IMR-90 (cell line): ENCODE data around the gene QSOX2. TPM values are rescaled to one million over a fixed set of nuclear protein-coding genes. Genes with fewer than 3 reads are reported as not detected.

Source experiments
- ATAC-seq: fragments of 200-7000 bp; cut with Tn5 transposase; 2 replicates; pipeline ENCODE4 v1.9.1; 2020; ENCODE audit warnings: low read depth, mild to moderate bottlenecking, moderate library complexity
- BruUV-seq: library from RNA; stranded (reverse); fragments of 400-500 nt; replicated peaks from 2 replicates; lab custom pipeline; 2021; lab: Mats Ljungman, UMichigan
- CTCF ChIA-PET: fragments of 300-600 bp; formaldehyde crosslinking; extraction: SDS; loops from one replicate; lab custom pipeline; 2021; ENCODE audit warnings: antibody characterized with exemption; lab: Yijun Ruan, JAX
- POLR2A ChIA-PET: fragments of 300-600 bp; sonication (Branson Sonifier 250); formaldehyde crosslinking; loops from one replicate; lab custom pipeline; 2022; ENCODE audit warnings: antibody characterized with exemption; ENCODE audit not compliant: unreplicated experiment; lab: Charles Lee
- DNase-seq: peaks from one replicate; pipeline ENCODE4 v3.0.0; 2013
- H2AFZ ChIP-seq: replicated peaks from 2 replicates; pipeline ENCODE3; 2013; ENCODE audit warnings: low read length, mild to moderate bottlenecking; ENCODE audit not compliant: poor library complexity
- H2AK5ac ChIP-seq: 2 replicates; pipeline ENCODE4 v1.6.1; 2013; ENCODE audit warnings: low read depth, low read length, inconsistent platforms
- H2AK9ac ChIP-seq: replicated peaks from 2 replicates; pipeline ENCODE3; 2013; ENCODE audit warnings: mild to moderate bottlenecking, low read depth, low read length, moderate library complexity; ENCODE audit not compliant: poor library complexity
- H2BK120ac ChIP-seq: 2 replicates; pipeline ENCODE4 v1.6.1; 2013; ENCODE audit warnings: low read depth, low read length, inconsistent platforms
- H2BK15ac ChIP-seq: 3 replicates; pipeline ENCODE4 v1.6.1; 2013; ENCODE audit warnings: low read depth, low read length, inconsistent platforms
- H2BK20ac ChIP-seq: 2 replicates; pipeline ENCODE4 v1.6.1; 2013; ENCODE audit warnings: low read depth, mild to moderate bottlenecking, inconsistent platforms, low read length, moderate library complexity
- H2BK5ac ChIP-seq: 2 replicates; pipeline ENCODE4 v1.6.1; 2013; ENCODE audit warnings: mild to moderate bottlenecking, low read depth, low read length, inconsistent platforms; ENCODE audit not compliant: poor library complexity, severe bottlenecking
- H3K14ac ChIP-seq: replicated peaks from 2 replicates; pipeline ENCODE4 v1.6.1; 2013; ENCODE audit warnings: low read depth, low read length, inconsistent platforms
- H3K18ac ChIP-seq: 2 replicates; pipeline ENCODE4 v1.6.1; 2013; ENCODE audit warnings: low read depth, low read length, control low read depth
- H3K23ac ChIP-seq: 2 replicates; pipeline ENCODE4 v1.6.1; 2013; ENCODE audit warnings: low read depth, low read length, inconsistent platforms
- H3K27ac ChIP-seq: 2 replicates; pipeline ENCODE4 v1.5.1; 2013; ENCODE audit warnings: mild to moderate bottlenecking, control low read depth, low read length; ENCODE audit not compliant: insufficient read depth
- H3K27me3 ChIP-seq: 2 replicates; pipeline ENCODE4 v1.6.1; 2013; ENCODE audit warnings: low read length; ENCODE audit not compliant: control insufficient read depth, insufficient read depth
- H3K36me3 ChIP-seq: 2 replicates; pipeline ENCODE4 v1.6.1; 2013; ENCODE audit warnings: low read length, mixed read lengths; ENCODE audit not compliant: control insufficient read depth, insufficient read depth
- H3K4ac ChIP-seq: 2 replicates; pipeline ENCODE4 v1.6.1; 2013; ENCODE audit warnings: low read depth, low read length, inconsistent platforms
- H3K4me1 ChIP-seq: 2 replicates; pipeline ENCODE4 v1.6.1; 2013; ENCODE audit warnings: low read length, mixed read lengths; ENCODE audit not compliant: control insufficient read depth, insufficient read depth
- H3K4me2 ChIP-seq: 2 replicates; pipeline ENCODE4 v1.6.1; 2013; ENCODE audit warnings: low read depth, mild to moderate bottlenecking, control low read depth, low read length, moderate library complexity
- H3K4me3 ChIP-seq: 2 replicates; pipeline ENCODE4 v1.5.1; 2013; ENCODE audit warnings: low read depth, mild to moderate bottlenecking, control low read depth, low read length, moderate library complexity; ENCODE audit not compliant: insufficient read depth
- H3K56ac ChIP-seq: 2 replicates; pipeline ENCODE4 v1.6.1; 2013; ENCODE audit warnings: low read length, inconsistent platforms; ENCODE audit not compliant: insufficient read depth; ENCODE audit errors: extremely low read depth
- H3K79me1 ChIP-seq, 2 experiments: 2 replicates each; pipeline ENCODE4 v1.6.1; 2013; ENCODE audit warnings: low read length in 2 of 2, inconsistent platforms in 1 of 2, low read depth in 1 of 2
- H3K9ac ChIP-seq: 2 replicates; pipeline ENCODE4 v1.6.1; 2013; ENCODE audit warnings: low read depth, low read length, control low read depth
- H3K9me1 ChIP-seq: 2 replicates; pipeline ENCODE4 v1.6.1; 2013; ENCODE audit warnings: low read length, inconsistent platforms; ENCODE audit not compliant: insufficient read depth
- H3K9me3 ChIP-seq: 2 replicates; pipeline ENCODE4 v1.6.1; 2013; ENCODE audit warnings: low read length; ENCODE audit not compliant: control insufficient read depth, insufficient read depth
- H4K20me1 ChIP-seq: 2 replicates; pipeline ENCODE4 v1.6.1; 2013; ENCODE audit warnings: low read length, inconsistent platforms; ENCODE audit not compliant: insufficient read depth
- H4K5ac ChIP-seq: 2 replicates; pipeline ENCODE4 v1.6.1; 2013; ENCODE audit warnings: mild to moderate bottlenecking, low read depth, low read length, control low read depth
- H4K8ac ChIP-seq, 2 experiments: 2 replicates each; pipeline ENCODE4 v1.6.1; 2013; ENCODE audit warnings: low read depth in 2 of 2, low read length in 2 of 2, control low read depth in 1 of 2, inconsistent platforms in 1 of 2
- H4K91ac ChIP-seq: 2 replicates; pipeline ENCODE4 v1.6.1; 2013; ENCODE audit warnings: low read depth, low read length, inconsistent platforms; ENCODE audit not compliant: insufficient read depth
- BHLHE40 ChIP-seq: fragments of 150-350 bp; IDR thresholded peaks from 2 replicates; pipeline ENCODE4 v1.6.1; 2016; ENCODE audit warnings: mild to moderate bottlenecking, low read depth, low read length
- CEBPB ChIP-seq: IDR thresholded peaks from 2 replicates; pipeline ENCODE4 v1.6.1; 2012; ENCODE audit warnings: low read depth, low read length, improper control_type of control experiment
- CHD1 ChIP-seq: IDR thresholded peaks from 2 replicates; pipeline ENCODE4 v1.6.1; 2012; ENCODE audit warnings: low read depth, low read length, improper control_type of control experiment
- CTCF ChIP-seq: conservative IDR thresholded peaks from 2 replicates; pipeline ENCODE4 v1.5.1; 2012; ENCODE audit warnings: mild to moderate bottlenecking, low read depth, low read length, improper control_type of control experiment
- ELK1 ChIP-seq: fragments of 150-350 bp; IDR thresholded peaks from 2 replicates; pipeline ENCODE4 v1.6.1; 2016; ENCODE audit warnings: low read depth, mild to moderate bottlenecking, low read length, moderate library complexity, borderline replicate concordance
- FOS ChIP-seq: fragments of 150-350 bp; IDR thresholded peaks from 2 replicates; pipeline ENCODE4 v1.6.1; 2016; ENCODE audit warnings: low read depth, low read length
- MAFK ChIP-seq: IDR thresholded peaks from 2 replicates; pipeline ENCODE4 v1.6.1; 2012; ENCODE audit warnings: low read depth, low read length, improper control_type of control experiment
- MAZ ChIP-seq: IDR thresholded peaks from 2 replicates; pipeline ENCODE4 v1.6.1; 2012; ENCODE audit warnings: low read depth, mild to moderate bottlenecking, low read length, improper control_type of control experiment, moderate library complexity, borderline replicate concordance
- MXI1 ChIP-seq: IDR thresholded peaks from 2 replicates; pipeline ENCODE4 v1.6.1; 2012; ENCODE audit warnings: low read depth, mild to moderate bottlenecking, low read length, moderate library complexity, borderline replicate concordance
- NFE2L2 ChIP-seq: fragments of 150-350 bp; IDR thresholded peaks from 2 replicates; pipeline ENCODE4 v1.6.1; 2016; ENCODE audit warnings: low read depth, mild to moderate bottlenecking, low read length
- POLR2A ChIP-seq: IDR thresholded peaks from 2 replicates; pipeline ENCODE4 v1.6.1; 2012; ENCODE audit warnings: mild to moderate bottlenecking, low read depth, low read length
- RAD21 ChIP-seq: IDR thresholded peaks from 2 replicates; pipeline ENCODE4 v1.6.1; 2012; ENCODE audit warnings: low read length, improper control_type of control experiment
- RCOR1 ChIP-seq: IDR thresholded peaks from 2 replicates; pipeline ENCODE4 v1.6.1; 2012; ENCODE audit warnings: mild to moderate bottlenecking, low read length, improper control_type of control experiment; ENCODE audit not compliant: insufficient replicate concordance
- RFX5 ChIP-seq: IDR thresholded peaks from 2 replicates; pipeline ENCODE4 v1.8.0; 2012; ENCODE audit warnings: low read depth, mild to moderate bottlenecking, low read length, moderate library complexity
- SMC3 ChIP-seq: fragments of 150-350 bp; IDR thresholded peaks from 2 replicates; pipeline ENCODE4 v1.6.1; 2016; ENCODE audit warnings: low read depth, mild to moderate bottlenecking, antibody characterized with exemption, low read length, moderate library complexity
- USF2 ChIP-seq: fragments of 150-350 bp; IDR thresholded peaks from 2 replicates; pipeline ENCODE4 v1.6.1; 2017; ENCODE audit warnings: mild to moderate bottlenecking, antibody characterized with exemption, low read length, low read depth
- WGBS, 2 experiments: methylation state at CpG; one replicate each; pipeline versions ENCODE4 v1.1.5 to v1.1.7; 2013; ENCODE audit warnings: missing lambda C conversion rate in 2 of 2; ENCODE audit not compliant: insufficient read length in 1 of 2; ENCODE audit errors: extremely low coverage in 2 of 2; 5-methylcytosine and 5-hydroxymethylcytosine counted together
- dilution Hi-C: fragments of 300-500 bp; cut with HindIII; formaldehyde crosslinking; loops from one replicate; pipeline ENCODE4 v1.14.3; 2018; ENCODE audit warnings: low sequenced_read_pairs; ENCODE audit not compliant: unreplicated experiment
- in situ Hi-C: fragments of 300-500 bp; cut with MboI; formaldehyde crosslinking; loops from 3 replicates; pipeline ENCODE4 v1.14.3; 2019; ENCODE audit warnings: low sequenced_read_pairs, inconsistent platforms, mixed read lengths
- intact Hi-C: fragments of 100-400 bp; cut with micrococcal nuclease; formaldehyde crosslinking; loops from 2 replicates; pipeline ENCODE4 v1.10.0; 2022
- polyA plus RNA-seq, 3 experiments: library from polyadenylated mRNA; depleted of rRNA; stranded (reverse); fragments of >200 nt; gene quantifications; 2 replicates each; pipeline ENCODE4 v1.2.3, GENCODE V29; 2012; ENCODE audit warnings: low replicate concordance in 1 of 3
- total RNA-seq: library from RNA; depleted of rRNA; stranded (reverse); fragments of >200 nt; gene quantifications from 2 replicates; pipeline ENCODE4 v1.2.3, GENCODE V29; 2012

QSOX2 gene
- total and polyA plus RNA-seq, 2 of the 4 experiments (the other 2 are of a cell fraction): 5.9 to 12.9 TPM

DNA sequence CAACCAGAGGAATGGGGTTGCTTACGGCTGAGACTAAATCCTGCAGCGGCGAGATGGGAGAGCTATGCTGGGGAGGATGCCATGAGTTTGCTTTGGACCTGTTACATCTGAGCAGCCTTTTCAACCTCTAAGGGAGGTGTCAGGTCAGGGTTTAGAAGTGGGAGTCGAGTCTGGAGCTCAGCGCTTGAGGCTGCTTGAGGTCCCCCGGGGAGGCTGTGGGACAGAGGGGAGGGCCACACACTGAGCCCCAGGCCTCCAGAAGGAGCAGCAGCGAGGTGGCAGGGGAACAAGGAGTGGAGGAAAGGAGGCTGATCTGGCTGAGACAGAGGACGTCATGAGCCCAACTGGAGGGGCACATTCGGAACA lies 1.9 kb upstream of the QSOX2 start:
- H2BK15ac ChIP-seq: no peak overlapping the region
- H3K4me2 ChIP-seq: no peak overlapping the region
- no peak overlapping the region for H2BK20ac ChIP-seq
- peaks cover 40% of the 10 kb centered on the region for H3K27me3 ChIP-seq
- TF ChIP-seq CTCF (no peak), POLR2A (no peak), RAD21 (no peak), RCOR1 (no peak), MXI1 (no peak), RFX5 (no peak), CEBPB (no peak), BHLHE40 (no peak), FOS (no peak), USF2 (no peak), ELK1 (no peak), MAZ (no peak), SMC3 (no peak), NFE2L2 (no peak), MAFK (no peak), CHD1 (no peak)
- H2AK9ac ChIP-seq: no peak overlapping the region
- H4K8ac ChIP-seq: no peak overlapping the region
- H3K4me3 ChIP-seq: no peak overlapping the region
- CTCF ChIA-PET: no interaction called here
- no TSS peak for BruUV-seq
- H3K14ac ChIP-seq: no peak overlapping the region
- H2BK5ac ChIP-seq: no peak overlapping the region
- peaks cover 13% of the 10 kb centered on the region for H4K20me1 ChIP-seq
- no peak overlapping the region for H3K56ac ChIP-seq
- no peak overlapping the region for H3K4ac ChIP-seq
- H3K79me1 ChIP-seq: peaks cover 14 to 24% of the 10 kb centered on the region in 2 experiments
- 42% methylated on average over 4 of the region's 9 CpGs; no CpG with 5 or more reads in 1 of the 2 experiments for WGBS, 2 experiments
- H2BK120ac ChIP-seq: no peak overlapping the region
- intact Hi-C loops (no loop called here), in situ Hi-C loops (no loop called here), dilution Hi-C loops (no loop called here)
- no peak overlapping the region for H3K18ac ChIP-seq
- peaks cover 3% of the 10 kb centered on the region; the same call in 1 of the 2 replicates for H3K4me1 ChIP-seq
- POLR2A ChIA-PET: no interaction called here
- DNase-seq (no peak), ATAC-seq (no peak)
- H3K36me3 ChIP-seq: no peaks in the 10 kb centered on the region
- no peak overlapping the region for H3K27ac ChIP-seq
- no peak overlapping the region for H4K91ac ChIP-seq
- H3K23ac ChIP-seq: no peak overlapping the region
- H4K5ac ChIP-seq: no peak overlapping the region
- no peak overlapping the region for H3K9ac ChIP-seq
- H2AK5ac ChIP-seq: no peak overlapping the region
- no peaks in the 10 kb centered on the region; the same call in 1 of the 2 replicates for H3K9me1 ChIP-seq
- H3K9me3 ChIP-seq: no peaks in the 10 kb centered on the region
- no peak overlapping the region for H2AFZ ChIP-seq
